Iris pigment epithelial cell (primary cell): ENCODE results near the gene RHO.
"Not testable (repeated sequence)": the region's sequence is repeated elsewhere in the genome, so short reads cannot be mapped to it uniquely, and the experiment has no call there.

Experiments used
- DNase-seq: peaks from one replicate; pipeline ENCODE4 v3.0.0-alpha.2; 2011; ENCODE audit warnings: low read depth

The RHO gene

DNA sequence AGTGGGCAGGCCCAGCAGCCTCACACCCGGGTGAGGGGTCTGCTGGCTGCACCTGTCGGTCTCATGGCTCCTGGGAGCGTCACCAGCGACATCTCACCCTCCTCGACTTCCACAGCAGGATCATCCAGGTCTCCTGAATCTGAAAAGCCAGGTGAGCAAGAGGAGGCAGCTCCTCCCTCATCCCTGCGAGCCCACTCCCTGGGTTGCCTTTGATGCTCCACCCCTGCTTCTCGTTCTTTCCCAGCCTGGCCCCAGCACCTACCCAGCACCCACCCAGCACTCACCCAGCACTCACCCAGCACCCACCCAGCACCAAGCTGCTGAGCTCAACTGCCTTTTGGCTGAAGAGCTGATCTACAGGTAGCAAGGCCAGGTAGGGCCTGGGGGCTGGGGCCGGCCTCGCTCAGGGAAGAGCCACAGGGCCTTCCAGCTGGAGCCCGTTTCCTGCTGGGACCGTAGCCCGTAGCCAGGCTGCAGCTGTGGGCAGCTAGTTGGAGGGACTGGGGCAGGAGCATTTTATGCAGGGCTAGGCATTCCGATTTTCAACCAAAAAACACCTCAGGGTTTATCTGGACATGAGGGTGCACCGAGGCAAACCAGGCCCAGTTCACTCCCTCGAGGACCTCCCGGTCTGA is 14.8 kb downstream of the RHO start, which contains the start of gene H1-8:
Gene H1-8 (plus strand): TSS at position 20 of the 635 bp plus-strand sequence. CDS start 44 bp downstream, at position 64.
- no peak for DNase-seq

DNA sequence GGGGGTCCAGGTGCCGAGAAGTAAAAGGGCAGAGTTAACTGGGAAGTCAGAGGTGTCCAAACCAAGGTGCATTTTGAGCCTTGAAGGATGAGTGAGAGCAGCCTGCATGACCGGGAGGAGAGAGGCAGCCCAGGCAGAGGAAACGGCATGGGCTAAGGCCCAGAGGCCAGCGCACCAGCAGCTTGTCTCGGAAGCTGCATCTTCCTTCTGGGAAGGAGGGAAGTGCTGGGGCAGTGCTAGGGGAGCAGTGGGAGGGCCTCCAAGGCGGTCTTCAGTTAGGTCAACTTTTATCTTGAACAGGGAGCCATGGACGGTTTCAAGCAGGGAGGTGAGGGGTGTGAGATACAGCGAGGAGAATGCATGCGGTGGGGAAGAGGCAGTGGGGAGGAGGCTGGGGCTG is 15.6 kb downstream of the RHO start:
- no peak for DNase-seq

DNA sequence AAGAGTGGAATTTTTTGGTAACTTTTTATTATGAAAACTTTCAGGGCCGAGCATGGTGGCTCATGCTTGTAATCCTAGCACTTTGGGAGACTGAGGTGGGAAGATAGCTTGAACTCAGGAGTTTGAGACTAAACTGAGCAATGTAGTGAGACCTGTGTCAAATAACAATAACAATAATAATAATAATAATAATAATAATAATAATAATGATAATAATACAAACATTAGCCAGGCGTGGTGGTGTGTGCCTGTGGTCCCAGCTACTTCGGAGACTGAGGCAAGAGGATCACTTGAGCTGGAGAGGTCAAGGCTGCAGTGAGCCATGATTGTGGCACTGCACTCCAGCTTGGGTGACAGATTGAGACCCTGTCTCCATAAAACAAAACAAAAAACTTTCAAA is 17.5 kb downstream of the RHO start:
- not testable (repeated sequence) for DNase-seq

DNA sequence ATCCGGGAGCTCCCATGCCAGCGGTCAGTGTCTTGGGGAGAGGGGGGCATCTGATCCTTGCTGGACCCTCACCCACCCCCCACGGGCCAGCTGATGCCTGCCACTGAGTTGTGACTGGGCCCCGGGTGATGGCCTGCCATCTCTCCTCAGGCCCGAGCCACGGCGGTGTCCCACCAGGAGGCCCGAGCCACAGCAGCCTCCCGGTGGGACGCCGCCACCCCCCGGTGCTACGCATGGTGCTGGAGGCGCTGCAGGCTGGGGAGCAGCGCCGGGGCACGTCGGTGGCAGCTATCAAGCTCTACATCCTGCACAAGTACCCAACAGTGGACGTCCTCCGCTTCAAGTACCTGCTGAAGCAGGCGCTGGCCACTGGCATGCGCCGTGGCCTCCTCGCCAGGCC is 18.8 kb downstream of the RHO start:
- DNase-seq: no peak

DNA sequence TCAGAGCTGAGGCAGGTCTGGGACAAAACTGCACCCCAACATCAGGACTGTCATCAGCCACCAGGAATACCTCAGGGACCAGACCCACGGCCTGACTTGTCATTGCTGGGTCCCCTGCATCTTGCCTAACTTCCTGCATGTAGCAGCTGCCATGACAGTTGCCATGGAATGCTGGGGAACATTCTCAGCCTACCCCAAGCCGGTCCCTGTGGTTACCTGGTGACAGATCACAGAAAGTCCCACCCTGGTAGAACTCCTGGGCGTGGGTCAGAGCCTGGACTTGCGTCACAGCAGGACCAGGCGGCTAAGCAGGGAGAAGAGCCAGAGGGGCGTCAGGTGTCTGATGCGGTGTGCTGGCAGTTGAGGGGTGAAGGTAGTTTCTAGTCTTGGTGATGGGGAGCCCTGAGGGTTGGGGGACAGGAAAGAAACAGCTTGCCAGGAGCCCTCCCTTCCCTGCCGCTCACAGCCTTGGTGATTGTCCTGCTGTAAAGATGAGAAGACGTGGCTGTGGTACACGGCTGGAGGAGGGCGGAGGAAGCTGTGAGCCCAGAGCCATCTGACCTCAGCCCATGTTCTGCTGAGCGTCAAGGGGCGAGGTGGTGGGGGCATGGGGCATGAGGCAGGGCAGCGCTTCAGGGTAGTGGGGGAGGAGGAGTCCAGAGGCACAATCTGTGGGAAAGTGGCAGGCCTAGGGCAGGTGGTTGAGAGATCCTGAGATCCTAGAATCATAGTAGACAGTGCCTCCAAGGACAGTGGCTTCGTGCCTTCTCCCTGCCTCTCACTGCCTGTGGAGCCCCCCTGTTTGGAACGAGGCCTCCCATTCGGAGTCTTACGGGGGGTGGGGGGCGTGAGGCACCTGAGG is 19.9 kb downstream of the RHO start:
- no peak for DNase-seq

DNA sequence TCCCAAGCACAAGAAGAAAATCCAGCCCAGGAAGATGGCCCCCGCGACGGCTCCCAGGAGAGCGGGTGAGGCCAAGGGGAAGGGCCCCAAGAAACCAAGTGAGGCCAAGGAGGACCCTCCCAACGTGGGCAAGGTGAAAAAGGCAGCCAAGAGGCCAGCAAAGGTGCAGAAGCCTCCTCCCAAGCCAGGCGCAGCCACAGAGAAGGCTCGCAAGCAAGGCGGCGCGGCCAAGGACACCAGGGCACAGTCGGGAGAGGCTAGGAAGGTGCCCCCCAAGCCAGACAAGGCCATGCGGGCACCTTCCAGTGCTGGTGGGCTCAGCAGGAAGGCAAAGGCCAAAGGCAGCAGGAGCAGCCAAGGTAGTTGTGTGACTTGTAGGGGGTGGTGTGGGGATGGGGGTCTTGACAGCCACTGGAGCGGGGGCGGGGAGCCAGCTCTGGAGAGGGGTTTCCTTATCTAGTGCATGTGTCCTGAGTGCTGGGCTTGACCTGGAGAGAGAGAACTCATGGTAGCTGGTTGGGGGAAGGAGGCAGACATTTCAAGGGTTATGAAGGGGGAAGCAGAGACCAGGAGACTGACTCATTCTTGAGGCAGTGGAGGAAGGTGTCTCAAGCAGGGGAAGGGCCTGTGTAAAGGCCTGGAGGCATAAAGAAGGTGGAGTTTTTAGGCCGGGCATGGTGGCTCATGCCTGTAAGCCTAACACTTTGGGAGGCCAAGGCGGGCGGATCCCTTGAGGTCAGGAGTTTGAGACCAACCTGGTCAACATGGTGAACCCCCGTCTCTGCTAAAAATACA is 20.8 kb downstream of the RHO start:
- DNase-seq: peak; percentile 63

DNA sequence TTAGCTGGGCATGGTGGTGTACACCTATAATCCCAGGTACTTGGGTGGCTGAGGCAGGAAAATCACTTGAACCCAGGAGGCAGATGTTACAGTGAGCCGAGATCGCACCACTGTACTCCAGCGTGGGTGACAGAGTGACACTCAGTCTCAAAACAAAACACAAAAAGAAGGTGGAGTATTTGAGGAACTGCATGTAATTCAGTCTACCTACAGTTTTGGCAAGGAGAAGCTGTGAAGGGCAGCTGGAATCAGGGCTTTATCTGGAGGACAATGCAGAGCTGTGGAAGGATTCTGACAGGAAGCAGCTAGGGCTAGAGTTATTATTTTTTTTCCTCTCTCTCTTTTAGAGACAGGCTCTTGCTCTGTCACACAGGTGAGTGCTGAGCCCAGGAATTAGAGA is 21.4 kb downstream of the RHO start:
- no peak for DNase-seq

DNA sequence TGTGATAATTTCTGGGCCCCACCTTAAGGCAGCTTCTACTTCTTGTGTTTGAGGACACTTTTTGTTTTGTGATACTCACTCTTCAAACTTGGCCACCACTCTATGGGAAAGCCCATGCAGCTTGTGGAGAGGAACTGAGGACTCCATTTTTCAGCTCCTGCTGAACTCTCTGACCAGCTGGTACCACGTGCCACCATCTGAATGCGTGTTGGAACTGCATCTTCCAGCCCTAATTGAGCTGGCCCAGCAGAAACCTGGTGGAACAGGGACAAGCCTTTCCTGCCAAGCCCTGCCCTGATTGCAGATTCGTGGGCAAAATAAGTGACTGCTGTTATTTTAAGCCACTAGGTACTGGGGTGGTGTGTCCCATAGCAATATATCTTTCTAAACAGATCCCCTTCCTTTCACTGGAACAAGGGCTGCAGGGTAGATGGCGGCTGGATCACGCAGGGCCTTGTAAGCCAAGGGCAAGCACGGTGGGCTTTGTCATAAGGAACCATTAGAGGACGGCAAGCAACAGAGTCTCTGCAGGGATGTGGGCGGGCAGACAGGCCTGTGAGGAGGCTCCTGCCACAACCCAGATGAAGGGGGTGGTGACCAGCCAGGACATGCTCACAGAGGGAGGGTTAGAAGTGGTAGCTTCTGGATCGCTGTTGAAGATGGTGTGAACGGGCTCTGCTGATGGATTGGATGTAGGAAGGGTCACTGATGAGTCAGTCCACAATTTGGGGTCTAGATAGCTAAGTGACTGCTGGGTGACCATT is 24.0 kb downstream of the RHO start:
- DNase-seq: no peak

DNA sequence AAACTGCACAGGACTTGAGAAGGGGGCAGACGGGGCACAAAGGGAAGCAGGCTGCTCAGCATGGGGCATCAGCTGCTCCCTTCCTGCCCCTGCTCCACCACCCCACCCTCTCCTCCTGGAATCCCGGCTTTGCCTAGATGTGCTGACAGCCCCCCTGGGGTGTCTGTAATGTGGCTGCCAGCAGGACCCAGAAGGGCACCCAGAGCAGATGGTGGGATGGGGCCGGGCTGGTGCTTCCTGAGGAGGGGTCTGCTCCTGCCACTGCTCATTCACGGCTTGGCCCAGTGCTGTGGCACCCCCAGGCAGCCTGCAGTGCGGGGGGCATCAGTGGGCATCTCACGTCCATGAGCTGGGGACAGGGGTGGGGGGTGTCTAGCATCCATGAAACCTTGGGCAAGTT is 24.7 kb downstream of the RHO start:
- DNase-seq: no peak

DNA sequence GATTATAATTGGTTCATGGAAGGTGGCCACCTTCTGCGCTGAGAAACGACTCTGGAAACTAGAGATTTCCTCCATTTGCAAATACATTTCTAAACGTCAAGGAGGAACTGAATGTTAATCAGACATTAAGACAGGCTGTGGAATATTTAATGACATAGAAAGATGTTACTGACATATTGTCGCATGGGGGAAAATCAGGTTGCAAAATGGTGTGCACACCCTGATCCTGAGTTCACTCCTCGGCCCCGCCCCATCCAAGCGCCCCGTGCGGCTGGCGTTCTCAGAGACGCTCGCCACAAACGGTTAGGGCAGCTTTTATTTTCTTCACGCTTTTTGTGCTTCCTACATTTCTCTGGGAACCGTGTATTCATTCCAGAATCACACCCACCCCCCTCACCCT is 25.3 kb downstream of the RHO start:
- no peak for DNase-seq

DNA sequence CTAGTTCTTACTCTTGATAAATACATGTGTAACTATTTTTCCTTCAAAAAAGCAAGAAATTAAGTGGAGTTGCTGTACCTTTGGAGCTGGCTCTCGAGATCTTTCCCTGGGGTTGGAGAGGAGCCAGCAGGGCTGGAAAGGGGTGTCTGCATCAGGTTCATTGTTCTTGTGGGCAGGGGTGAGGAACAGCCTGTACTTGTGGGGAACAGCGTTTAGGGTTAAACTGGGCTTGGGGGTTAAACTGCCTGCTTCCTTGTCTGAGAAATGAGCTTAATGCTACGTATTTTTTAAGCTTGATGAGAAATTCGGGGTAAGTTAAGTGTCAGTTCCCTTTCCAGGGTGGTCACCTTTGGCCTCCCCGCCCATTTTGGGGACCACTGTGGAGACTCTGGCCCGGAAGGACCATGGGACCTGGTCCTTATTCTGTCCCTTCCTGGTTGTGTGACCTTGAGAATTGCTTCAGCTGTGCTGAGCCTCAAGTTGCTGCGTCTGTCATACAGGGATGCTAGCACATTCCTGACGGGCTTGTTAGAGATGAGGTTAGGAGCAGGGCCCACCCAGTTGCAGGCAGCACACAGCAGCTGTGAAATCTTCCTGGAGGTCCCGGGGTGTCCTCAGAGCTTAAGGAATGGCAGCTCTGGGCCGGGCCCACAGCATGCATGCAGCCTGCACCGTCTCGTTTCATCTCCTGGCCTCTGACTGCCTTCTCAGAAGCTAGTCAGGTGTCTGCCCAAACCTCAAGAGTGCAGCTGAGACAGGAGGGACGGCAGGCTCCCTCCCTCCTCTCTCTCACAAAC is 26.1 kb downstream of the RHO start:
- DNase-seq: peak; percentile 39

DNA sequence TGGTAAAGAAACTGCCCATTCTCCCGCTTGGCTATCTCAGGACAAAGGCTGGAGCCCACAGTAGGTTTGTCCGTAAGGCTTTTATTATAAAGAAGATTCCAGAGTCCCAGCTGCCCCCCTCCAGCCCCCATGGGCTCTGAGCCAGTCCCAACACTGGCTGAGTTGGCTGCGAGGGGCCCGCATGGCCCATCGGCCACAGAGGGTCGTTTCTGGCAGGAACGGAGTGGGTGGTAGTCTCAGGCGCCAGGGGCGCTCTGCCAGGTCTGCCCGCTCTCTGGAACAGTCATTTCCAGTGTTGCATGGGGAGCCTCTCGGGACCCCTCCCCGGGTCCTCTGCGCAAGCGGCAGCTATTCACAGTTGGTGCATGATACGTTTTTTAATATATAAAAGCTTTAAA is 26.7 kb downstream of the RHO start:
- DNase-seq: no peak

DNA sequence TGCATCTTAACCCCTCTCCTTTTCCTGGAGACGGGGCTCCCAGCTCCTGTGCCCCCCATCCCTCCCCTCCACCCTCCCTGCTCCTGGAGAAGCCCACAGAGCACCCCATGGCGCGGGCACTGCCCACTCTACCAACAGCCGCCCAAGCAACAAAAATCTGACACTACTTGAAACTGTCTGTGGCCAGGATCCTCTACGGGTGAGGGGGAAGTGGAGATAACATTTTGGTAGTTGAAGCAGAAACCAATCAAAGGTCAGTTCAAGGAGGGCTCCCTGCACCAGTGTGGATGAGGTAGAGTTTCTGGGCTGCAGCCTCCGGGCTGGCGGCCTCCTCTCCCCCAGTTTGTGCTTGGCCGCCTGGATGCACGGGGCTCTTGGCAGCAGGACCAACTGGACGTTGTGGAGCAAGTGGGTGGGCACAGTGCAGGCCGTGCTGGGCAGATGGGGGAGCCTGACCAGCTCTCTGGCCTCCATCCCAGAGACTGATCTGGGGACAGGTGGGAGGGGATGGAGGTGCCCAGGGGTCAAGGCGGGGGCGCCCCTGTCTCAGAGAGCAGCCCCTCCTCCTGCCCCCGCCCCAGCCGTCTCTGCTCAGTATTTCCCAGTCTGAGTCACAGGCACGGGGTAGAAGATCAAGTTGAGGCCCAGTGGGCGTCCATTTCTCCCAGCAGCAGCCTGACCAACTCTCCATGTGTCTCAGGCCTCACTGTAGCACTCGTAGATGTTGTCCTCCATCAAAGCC is 27.3 kb downstream of the RHO start:
- peak; percentile 24 for DNase-seq

DNA sequence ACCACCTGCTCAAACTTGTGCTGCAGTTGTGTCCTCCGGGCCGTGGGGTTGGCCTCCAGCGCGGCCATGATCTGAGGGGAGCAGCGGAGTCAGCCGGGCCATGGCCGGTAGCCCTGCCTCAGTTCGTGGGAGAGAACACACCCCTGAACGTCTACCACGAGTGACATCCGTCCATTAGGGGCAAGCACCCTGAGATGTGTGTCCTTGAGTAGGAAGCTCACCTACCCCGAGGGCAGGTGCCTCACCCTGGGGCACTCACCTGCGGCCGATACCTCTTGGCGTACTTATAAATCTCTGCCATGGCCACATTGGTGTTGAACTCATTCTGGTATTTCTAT is 27.9 kb downstream of the RHO start:
- DNase-seq: no peak

DNA sequence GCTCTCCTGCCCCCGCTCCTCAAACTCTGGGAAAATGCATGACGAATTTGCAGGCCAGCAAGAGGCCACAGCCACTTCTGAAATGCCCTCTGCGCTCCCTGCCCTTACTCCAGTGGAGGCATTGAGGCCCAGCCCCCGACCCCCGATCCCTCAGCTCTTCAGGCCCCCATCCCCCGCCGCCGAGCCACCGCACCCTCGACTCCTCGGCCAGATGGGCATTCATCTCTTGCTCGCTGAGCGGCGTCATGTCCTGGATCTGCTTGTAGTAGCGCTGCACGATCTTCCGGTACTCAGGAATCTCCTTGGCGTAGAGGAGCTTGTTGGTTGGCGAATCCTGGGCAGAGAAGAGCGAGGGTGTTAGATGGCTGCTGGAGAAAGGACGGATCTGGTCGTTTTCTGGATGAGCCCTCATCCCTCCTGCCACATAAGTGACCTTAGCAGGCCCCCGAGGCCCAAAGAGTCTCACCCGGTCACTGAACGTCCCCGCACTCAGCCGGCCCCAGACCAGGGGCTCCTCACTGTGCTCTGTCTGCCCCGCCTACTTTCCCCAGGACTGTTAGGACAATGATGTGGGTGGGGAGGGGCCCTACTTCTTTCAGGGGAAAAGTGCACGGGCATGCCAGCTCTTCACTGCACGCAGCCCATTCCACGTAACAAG is 28.6 kb downstream of the RHO start:
- DNase-seq: no peak

DNA sequence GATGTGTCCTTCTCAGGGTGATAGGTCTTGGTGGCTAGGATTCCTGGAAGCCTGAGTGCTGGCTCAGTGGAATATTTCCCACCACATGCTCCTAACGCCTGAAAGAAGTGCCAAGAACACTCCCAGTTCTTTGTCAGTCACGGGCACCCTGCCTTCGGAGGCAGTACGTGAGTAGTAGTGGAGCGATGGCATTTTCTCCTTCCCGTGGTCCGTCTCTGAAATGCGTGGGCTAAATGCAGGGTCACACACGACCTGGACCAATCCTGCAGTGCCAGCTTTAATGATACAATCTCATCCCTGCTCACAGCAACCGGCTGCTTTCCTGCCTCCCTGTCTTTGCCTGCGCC is 29.1 kb downstream of the RHO start:
- no peak for DNase-seq

DNA sequence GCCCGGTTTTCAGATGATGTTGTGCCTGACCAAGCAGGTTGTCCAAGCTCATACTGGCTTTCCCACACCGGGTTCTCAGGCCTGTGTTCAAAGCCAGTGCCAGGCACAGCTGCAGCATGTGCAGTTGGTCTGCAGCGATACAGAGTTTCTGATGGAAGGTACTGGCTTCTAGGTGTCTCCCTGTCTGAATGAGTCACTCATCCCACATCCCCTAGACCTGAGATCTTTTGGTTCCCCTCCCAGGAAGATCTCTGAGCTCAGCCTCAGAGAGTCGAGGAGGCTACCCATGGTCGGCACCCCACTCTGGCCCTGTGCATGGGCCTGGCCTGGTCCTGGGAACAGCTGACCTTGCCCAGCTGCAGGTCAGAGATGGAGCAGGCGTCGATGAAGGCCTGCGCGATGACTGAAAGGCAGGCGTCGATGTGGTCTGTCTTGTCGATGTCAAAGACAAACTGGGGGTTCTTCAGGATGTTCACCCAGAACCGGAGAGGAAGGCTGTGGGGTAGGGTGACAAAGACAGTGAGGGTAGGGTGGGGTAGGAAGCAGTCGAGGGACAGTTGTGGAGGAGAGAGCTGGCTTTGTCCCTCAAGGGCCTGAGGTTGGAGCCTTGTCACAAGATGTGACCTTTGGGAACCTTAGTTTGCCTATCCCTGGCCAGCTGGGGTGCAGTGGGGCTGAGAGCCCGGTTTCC is 29.8 kb downstream of the RHO start:
- peak; percentile 42 for DNase-seq

DNA sequence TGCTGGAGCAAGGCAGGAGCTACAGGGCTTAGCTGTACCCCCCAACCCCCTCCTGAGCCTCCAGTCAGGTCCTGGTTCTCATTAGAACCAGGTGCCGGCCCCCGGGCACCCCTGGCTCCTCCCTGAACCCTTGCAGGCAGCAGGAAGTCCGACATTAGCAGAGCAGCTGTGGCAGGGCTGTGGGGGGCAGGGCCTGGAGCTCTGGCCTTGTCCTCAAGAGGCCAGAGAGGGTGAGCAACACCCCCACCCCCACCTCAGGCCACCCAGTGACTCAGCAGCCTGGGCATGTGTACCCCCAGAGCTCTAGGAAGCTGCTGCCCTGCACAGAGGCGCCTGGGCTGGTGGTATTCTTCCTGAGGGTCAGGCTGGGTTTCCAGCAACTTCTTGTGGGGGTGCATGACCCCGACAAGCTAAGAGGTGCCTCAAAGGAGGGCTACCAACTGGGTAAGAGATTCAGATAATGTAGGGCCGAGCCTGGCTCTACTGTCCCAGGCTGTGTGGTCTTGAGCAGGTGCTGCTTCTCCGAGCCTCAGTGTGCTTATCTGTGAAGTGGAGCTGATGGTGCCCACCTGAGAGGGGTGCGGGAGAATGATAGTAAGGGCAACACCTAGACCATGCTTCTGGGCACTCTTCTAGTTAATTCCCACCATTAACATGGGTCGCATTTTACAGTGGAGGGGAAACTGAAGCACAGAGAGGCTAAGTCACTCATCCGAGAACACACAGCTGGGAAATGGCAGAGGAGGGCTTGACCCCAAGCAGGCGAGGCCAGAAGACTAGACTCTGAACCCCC is 30.5 kb downstream of the RHO start:
- peak; percentile 75 for DNase-seq
